WTC11 (cell line): ENCODE results near the gene CORO6. TPM values are rescaled to one million over a fixed set of nuclear protein-coding genes. Genes with fewer than 3 reads are reported as not detected.

ENCODE experiments used
- ATAC-seq: fragments of 200-7000 bp; cut with Tn5 transposase; 2 replicates; pipeline ENCODE4 v1.10.0; 2021; ENCODE audit warnings: mild to moderate bottlenecking, moderate library complexity
- CTCF ChIA-PET: fragments of 300-600 bp; sonication (Branson Sonifier 250); formaldehyde crosslinking; loops from one replicate; lab custom pipeline; 2021; ENCODE audit warnings: antibody characterized with exemption; lab: Charles Lee
- POLR2A ChIA-PET: fragments of 350-600 bp; sonication (Branson Sonifier 250); formaldehyde crosslinking; loops from one replicate; lab custom pipeline; 2021; ENCODE audit warnings: antibody characterized with exemption; lab: Charles Lee
- DNase-seq: peaks from one replicate; pipeline ENCODE4 v3.0.0; 2021; ENCODE audit warnings: low spot score
- H3K27ac Mint-ChIP-seq: 2 replicates; pipeline ENCODE4 v1.8.0; 2021; ENCODE audit warnings: mixed read lengths
- H3K27me3 Mint-ChIP-seq: 2 replicates; pipeline ENCODE4 v1.8.0; 2021; ENCODE audit warnings: low read depth, mild to moderate bottlenecking, moderate library complexity, mixed read lengths
- H3K36me3 Mint-ChIP-seq: 2 replicates; pipeline ENCODE4 v1.8.0; 2021; ENCODE audit warnings: mixed read lengths
- H3K4me1 Mint-ChIP-seq: 2 replicates; pipeline ENCODE4 v1.8.0; 2022; ENCODE audit warnings: mixed read lengths
- H3K4me3 Mint-ChIP-seq: 2 replicates; pipeline ENCODE4 v1.8.0; 2021; ENCODE audit warnings: mild to moderate bottlenecking, moderate library complexity, mixed read lengths
- H3K9me3 Mint-ChIP-seq: 2 replicates; pipeline ENCODE4 v1.8.0; 2021; ENCODE audit warnings: mixed read lengths
- ERG ChIP-seq: fragments of 250-450 bp; sonication (Bioruptor Pico); IDR thresholded peaks from 2 replicates; pipeline ENCODE4 v1.8.0; 2021; ENCODE audit warnings: mild to moderate bottlenecking
- ETV6 ChIP-seq: sonication (generic); formaldehyde crosslinking; IDR thresholded peaks from 2 replicates; pipeline ENCODE4 v1.8.1; 2022; ENCODE audit warnings: mild to moderate bottlenecking, missing genetic modification reagents
- IRF1 ChIP-seq: sonication (generic); formaldehyde crosslinking; IDR thresholded peaks from 2 replicates; pipeline ENCODE4 v1.8.0; 2023; ENCODE audit warnings: missing genetic modification reagents
- NR1H2 ChIP-seq: sonication (generic); formaldehyde crosslinking; IDR thresholded peaks from 2 replicates; pipeline ENCODE4 v1.9.0; 2021; ENCODE audit warnings: mild to moderate bottlenecking, moderate library complexity, missing genetic modification reagents
- OVOL2 ChIP-seq: fragments of 250-450 bp; sonication (Bioruptor Pico); IDR thresholded peaks from 2 replicates; pipeline ENCODE4 v1.9.0; 2021; ENCODE audit warnings: mild to moderate bottlenecking, borderline replicate concordance
- RELA ChIP-seq: sonication (generic); formaldehyde crosslinking; IDR thresholded peaks from 2 replicates; pipeline ENCODE4 v1.8.1; 2022; ENCODE audit warnings: missing genetic modification reagents, mild to moderate bottlenecking, borderline replicate concordance
- RORB ChIP-seq: fragments of 250-450 bp; sonication (Bioruptor Pico); IDR thresholded peaks from 2 replicates; pipeline ENCODE4 v1.9.0; 2021; ENCODE audit warnings: mild to moderate bottlenecking
- SP1 ChIP-seq: sonication (generic); formaldehyde crosslinking; conservative IDR thresholded peaks from 2 replicates; pipeline ENCODE4 v1.8.1; 2022; ENCODE audit warnings: missing genetic modification reagents
- STAT6 ChIP-seq: sonication (generic); formaldehyde crosslinking; conservative IDR thresholded peaks from 2 replicates; pipeline ENCODE4 v1.8.1; 2023; ENCODE audit warnings: mild to moderate bottlenecking, low read depth, missing genetic modification reagents, moderate library complexity
- TEAD1 ChIP-seq: sonication (generic); formaldehyde crosslinking; IDR thresholded peaks from 2 replicates; pipeline ENCODE4 v1.8.0; 2022; ENCODE audit warnings: mild to moderate bottlenecking, missing genetic modification reagents
- ZBTB43 ChIP-seq: sonication (generic); formaldehyde crosslinking; IDR thresholded peaks from 2 replicates; pipeline ENCODE4 v1.8.1; 2023; ENCODE audit warnings: mild to moderate bottlenecking, missing genetic modification reagents
- ZNF121 ChIP-seq: sonication (generic); formaldehyde crosslinking; IDR thresholded peaks from 2 replicates; pipeline ENCODE4 v1.8.0; 2023; ENCODE audit warnings: missing genetic modification reagents
- ZNF281 ChIP-seq: sonication (generic); formaldehyde crosslinking; IDR thresholded peaks from 2 replicates; pipeline ENCODE4 v1.8.0; 2023; ENCODE audit warnings: mild to moderate bottlenecking, missing genetic modification reagents
- ZNF423 ChIP-seq: fragments of 250-450 bp; sonication (Bioruptor Pico); IDR thresholded peaks from 2 replicates; pipeline ENCODE4 v2.1.2; 2022; ENCODE audit warnings: mild to moderate bottlenecking, moderate library complexity
- ZNF671 ChIP-seq: fragments of 250-450 bp; sonication (Bioruptor Pico); IDR thresholded peaks from 2 replicates; pipeline ENCODE4 v1.8.0; 2021; ENCODE audit warnings: mild to moderate bottlenecking
- total RNA-seq: library from RNA; stranded (reverse); gene quantifications from 3 replicates; pipeline ENCODE4 v1.2.3, GENCODE V29; 2021
- TF ChIP-seq, protein P1 (sequence below): sonication (generic); formaldehyde crosslinking; IDR thresholded peaks from 2 replicates; pipeline ENCODE4 v1.8.0; 2022; ENCODE audit warnings: missing genetic modification reagents
- TF ChIP-seq, protein P2 (sequence below): fragments of 200-600 bp; IDR thresholded peaks from 2 replicates; pipeline ENCODE4 v1.8.0; 2022; ENCODE audit warnings: antibody characterized with exemption
- TF ChIP-seq, protein P3 (sequence below): sonication (generic); formaldehyde crosslinking; IDR thresholded peaks from 2 replicates; pipeline ENCODE4 v1.8.1; 2022; ENCODE audit warnings: mild to moderate bottlenecking, moderate library complexity, missing genetic modification reagents

CORO6 gene
- total RNA-seq, 1 experiment from 2014 or later = 8.9 TPM

DNA sequence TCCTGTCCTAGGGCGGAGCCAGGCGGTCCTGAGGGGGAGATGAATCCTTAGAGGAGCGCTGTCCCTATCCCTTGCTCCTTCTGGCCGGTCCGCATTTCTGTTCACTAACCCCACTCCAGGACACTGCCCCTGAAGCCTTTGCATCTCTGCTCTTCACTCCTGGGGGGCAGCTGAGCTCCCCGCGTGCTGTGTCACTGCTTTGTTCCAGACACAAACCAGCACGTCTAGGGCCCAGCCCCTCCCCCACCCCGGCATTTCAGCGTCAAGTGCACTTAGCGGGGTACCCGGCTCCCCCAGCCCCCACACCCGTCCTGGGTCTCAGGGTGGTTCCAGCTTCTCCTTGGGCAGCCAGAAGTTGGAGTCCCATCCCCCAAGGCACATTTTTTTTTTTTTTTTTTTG lies 8.9 kb downstream of the CORO6 start:
- H3K27ac Mint-ChIP-seq = no peak overlapping the region
- H3K9me3 Mint-ChIP-seq = no peaks in the 10 kb centered on the region
- peaks cover 4% of the 10 kb centered on the region; the same call in 1 of the 2 replicates for H3K36me3 Mint-ChIP-seq
- peaks cover 59% of the 10 kb centered on the region for H3K27me3 Mint-ChIP-seq
- peak overlapping the region; percentile 61 for H3K4me3 Mint-ChIP-seq
- peak; percentile 3 for ATAC-seq
- peaks cover 28% of the 10 kb centered on the region for H3K4me1 Mint-ChIP-seq
- POLR2A ChIA-PET = interaction anchor here (0.8 to 1.1 kb wide), 3 partner anchors 9 to 21 kb away, joined by 3 read pairs; partner anchors contain the start of genes ANKRD13B and CORO6
- DNase-seq = no peak
- TF ChIP-seq ZNF121 (0 out of 2 replicates have a peak, but pooled peaks have one; percentile 10), RELA (CRISPR knock-in tag) (no peak)
- CTCF ChIA-PET = interaction anchor here (0.6 to 9.2 kb wide), 26 partner anchors 9 to 467 kb away, joined by 3 to 272 read pairs (median 6); partner anchors contain the start of genes ABHD15, ANKRD13B, CORO6 and SSH2

DNA sequence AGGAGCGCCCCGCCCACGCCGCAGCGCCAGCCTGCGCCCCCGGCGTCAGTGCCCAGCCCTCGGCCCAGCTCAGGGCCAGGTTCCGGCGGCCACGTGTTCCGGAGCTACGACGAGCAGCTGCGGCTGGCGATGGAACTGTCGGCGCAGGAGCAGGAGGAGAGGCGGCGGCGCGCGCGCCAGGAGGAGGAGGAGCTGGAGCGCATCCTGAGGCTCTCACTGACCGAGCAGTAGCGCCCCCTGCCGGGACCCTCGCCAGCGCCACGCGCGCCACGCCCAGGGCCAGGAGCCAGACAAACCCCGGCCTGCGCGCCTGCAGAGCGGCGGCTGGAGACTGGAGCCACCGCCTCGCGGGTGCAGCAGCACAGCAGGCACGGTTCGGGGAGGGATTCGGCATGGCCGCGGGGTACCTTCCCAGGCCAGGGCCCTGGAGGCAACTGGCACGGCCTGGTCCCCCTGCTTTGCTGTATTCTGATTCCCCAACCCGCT lies 9.3 kb downstream of the CORO6 start:
- peaks cover 4% of the 10 kb centered on the region; the same call in 1 of the 2 replicates for H3K36me3 Mint-ChIP-seq
- no peaks in the 10 kb centered on the region for H3K9me3 Mint-ChIP-seq
- H3K4me1 Mint-ChIP-seq = peaks cover 27% of the 10 kb centered on the region
- no peak overlapping the region for H3K27ac Mint-ChIP-seq
- peak; percentile 54 for ATAC-seq
- ChIA-PET POLR2A (interaction anchor here (0.8 to 1.1 kb wide), 3 partner anchors 9 to 21 kb away, joined by 3 read pairs; partner anchors contain the start of genes ANKRD13B and CORO6), CTCF (interaction anchor here (0.5 to 9.2 kb wide), 28 partner anchors 9 to 466 kb away, joined by 3 to 272 read pairs (median 5); partner anchors contain the start of genes ABHD15, ANKRD13B, CORO6 and SSH2)
- H3K4me3 Mint-ChIP-seq = peak overlapping the region; percentile 61
- peak; percentile 99 for DNase-seq
- H3K27me3 Mint-ChIP-seq = peaks cover 54% of the 10 kb centered on the region
- TF ChIP-seq STAT6 (CRISPR knock-in tag) (peak; percentile 67; the same call in 1 of the 2 replicates), SP1 (CRISPR knock-in tag) (peak; percentile 80), ZNF423 (CRISPR knock-in tag) (no peak), IRF1 (CRISPR knock-in tag) (peak; percentile 89), RELA (CRISPR knock-in tag) (peak; percentile 85; the same call in 1 of the 2 replicates), ZBTB43 (CRISPR knock-in tag) (peak; percentile 92), RORB (CRISPR knock-in tag) (no peak), ETV6 (CRISPR knock-in tag) (peak; percentile 98), TEAD1 (CRISPR knock-in tag) (peak; percentile 89), OVOL2 (CRISPR knock-in tag) (no peak), ZNF281 (CRISPR knock-in tag) (peak; percentile 86), NR1H2 (CRISPR knock-in tag) (no peak), ERG (no peak), ZNF671 (CRISPR knock-in tag) (no peak)
- TF ChIP-seq, protein P1, sequence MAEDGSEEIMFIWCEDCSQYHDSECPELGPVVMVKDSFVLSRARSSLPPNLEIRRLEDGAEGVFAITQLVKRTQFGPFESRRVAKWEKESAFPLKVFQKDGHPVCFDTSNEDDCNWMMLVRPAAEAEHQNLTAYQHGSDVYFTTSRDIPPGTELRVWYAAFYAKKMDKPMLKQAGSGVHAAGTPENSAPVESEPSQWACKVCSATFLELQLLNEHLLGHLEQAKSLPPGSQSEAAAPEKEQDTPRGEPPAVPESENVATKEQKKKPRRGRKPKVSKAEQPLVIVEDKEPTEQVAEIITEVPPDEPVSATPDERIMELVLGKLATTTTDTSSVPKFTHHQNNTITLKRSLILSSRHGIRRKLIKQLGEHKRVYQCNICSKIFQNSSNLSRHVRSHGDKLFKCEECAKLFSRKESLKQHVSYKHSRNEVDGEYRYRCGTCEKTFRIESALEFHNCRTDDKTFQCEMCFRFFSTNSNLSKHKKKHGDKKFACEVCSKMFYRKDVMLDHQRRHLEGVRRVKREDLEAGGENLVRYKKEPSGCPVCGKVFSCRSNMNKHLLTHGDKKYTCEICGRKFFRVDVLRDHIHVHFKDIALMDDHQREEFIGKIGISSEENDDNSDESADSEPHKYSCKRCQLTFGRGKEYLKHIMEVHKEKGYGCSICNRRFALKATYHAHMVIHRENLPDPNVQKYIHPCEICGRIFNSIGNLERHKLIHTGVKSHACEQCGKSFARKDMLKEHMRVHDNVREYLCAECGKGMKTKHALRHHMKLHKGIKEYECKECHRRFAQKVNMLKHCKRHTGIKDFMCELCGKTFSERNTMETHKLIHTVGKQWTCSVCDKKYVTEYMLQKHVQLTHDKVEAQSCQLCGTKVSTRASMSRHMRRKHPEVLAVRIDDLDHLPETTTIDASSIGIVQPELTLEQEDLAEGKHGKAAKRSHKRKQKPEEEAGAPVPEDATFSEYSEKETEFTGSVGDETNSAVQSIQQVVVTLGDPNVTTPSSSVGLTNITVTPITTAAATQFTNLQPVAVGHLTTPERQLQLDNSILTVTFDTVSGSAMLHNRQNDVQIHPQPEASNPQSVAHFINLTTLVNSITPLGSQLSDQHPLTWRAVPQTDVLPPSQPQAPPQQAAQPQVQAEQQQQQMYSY (CRISPR knock-in tag) = peak; percentile 82
- TF ChIP-seq, protein P2, sequence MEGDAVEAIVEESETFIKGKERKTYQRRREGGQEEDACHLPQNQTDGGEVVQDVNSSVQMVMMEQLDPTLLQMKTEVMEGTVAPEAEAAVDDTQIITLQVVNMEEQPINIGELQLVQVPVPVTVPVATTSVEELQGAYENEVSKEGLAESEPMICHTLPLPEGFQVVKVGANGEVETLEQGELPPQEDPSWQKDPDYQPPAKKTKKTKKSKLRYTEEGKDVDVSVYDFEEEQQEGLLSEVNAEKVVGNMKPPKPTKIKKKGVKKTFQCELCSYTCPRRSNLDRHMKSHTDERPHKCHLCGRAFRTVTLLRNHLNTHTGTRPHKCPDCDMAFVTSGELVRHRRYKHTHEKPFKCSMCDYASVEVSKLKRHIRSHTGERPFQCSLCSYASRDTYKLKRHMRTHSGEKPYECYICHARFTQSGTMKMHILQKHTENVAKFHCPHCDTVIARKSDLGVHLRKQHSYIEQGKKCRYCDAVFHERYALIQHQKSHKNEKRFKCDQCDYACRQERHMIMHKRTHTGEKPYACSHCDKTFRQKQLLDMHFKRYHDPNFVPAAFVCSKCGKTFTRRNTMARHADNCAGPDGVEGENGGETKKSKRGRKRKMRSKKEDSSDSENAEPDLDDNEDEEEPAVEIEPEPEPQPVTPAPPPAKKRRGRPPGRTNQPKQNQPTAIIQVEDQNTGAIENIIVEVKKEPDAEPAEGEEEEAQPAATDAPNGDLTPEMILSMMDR = peak; percentile 85
- TF ChIP-seq, protein P3, sequence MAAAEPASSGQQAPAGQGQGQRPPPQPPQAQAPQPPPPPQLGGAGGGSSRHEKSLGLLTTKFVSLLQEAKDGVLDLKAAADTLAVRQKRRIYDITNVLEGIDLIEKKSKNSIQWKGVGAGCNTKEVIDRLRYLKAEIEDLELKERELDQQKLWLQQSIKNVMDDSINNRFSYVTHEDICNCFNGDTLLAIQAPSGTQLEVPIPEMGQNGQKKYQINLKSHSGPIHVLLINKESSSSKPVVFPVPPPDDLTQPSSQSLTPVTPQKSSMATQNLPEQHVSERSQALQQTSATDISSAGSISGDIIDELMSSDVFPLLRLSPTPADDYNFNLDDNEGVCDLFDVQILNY (CRISPR knock-in tag) = peak; percentile 97
